LNCaP clone FGC (cell line): ENCODE data around the gene PRELID3B.

Experiments
- DNase-seq: peaks from one replicate; pipeline ENCODE4 v3.0.0-alpha.2; 2011; ENCODE audit warnings: low read depth
- H3K4me3 ChIP-seq: 2 replicates; pipeline ENCODE4 v1.5.1; 2011; ENCODE audit warnings: mild to moderate bottlenecking, low read depth, low read length, control low read depth
- TF ChIP-seq, protein P1 (sequence below): IDR thresholded peaks from 2 replicates; pipeline ENCODE4 v1.5.1; 2012; ENCODE audit warnings: mild to moderate bottlenecking; ENCODE audit not compliant: control insufficient read depth, insufficient read depth; ENCODE audit errors: extremely low read depth

PRELID3B gene

DNA sequence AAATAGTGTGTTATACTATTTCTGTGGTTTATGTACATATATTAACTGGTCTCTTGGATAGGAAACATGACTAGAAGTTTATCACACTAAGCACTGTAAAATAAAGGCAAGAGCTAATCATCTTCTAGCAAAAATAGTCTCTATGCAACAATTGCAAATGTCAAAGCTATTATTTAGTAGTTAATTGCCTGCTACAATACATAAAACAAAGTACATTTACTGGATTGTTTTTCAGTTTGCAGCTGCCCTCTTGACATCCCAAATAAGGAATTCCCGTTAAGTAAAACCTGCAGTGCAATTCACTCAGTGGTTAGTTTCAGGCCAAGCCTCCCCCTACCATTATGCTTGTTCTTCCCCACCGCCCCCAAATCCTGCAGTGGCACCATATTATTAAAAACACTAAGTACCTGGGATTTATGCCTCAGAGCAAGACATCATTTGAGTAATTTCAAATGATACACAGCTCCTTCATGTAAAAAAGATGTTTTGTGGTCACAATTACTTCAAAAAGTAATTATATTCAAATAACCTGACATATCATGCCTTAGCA lies 8.9 kb downstream of the PRELID3B start:
- no peak overlapping the region for H3K4me3 ChIP-seq
- TF ChIP-seq, protein P1, sequence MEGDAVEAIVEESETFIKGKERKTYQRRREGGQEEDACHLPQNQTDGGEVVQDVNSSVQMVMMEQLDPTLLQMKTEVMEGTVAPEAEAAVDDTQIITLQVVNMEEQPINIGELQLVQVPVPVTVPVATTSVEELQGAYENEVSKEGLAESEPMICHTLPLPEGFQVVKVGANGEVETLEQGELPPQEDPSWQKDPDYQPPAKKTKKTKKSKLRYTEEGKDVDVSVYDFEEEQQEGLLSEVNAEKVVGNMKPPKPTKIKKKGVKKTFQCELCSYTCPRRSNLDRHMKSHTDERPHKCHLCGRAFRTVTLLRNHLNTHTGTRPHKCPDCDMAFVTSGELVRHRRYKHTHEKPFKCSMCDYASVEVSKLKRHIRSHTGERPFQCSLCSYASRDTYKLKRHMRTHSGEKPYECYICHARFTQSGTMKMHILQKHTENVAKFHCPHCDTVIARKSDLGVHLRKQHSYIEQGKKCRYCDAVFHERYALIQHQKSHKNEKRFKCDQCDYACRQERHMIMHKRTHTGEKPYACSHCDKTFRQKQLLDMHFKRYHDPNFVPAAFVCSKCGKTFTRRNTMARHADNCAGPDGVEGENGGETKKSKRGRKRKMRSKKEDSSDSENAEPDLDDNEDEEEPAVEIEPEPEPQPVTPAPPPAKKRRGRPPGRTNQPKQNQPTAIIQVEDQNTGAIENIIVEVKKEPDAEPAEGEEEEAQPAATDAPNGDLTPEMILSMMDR, result no peak
- no peak for DNase-seq

DNA sequence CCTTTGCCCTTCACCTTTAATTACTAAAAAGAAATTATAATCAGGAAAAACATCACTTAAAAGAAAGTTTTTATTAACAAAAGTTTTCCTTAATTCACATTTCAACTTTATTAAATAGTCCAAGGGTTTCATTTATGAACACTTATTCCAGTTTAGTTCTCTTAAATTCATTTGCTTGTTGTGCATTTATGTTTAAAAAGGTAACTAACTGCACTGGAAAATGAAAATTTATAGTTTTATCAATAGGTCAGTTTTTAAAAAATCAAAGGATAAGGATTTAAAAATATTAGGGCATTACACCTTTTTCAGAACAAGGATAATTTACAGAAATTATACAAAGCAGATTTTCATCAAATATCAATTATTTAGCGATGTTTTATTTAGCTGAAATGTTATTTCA lies 9.5 kb downstream of the PRELID3B start:
- H3K4me3 ChIP-seq, result peak overlapping the region; percentile 80
- TF ChIP-seq, protein P1, result no peak
- DNase-seq, result no peak

DNA sequence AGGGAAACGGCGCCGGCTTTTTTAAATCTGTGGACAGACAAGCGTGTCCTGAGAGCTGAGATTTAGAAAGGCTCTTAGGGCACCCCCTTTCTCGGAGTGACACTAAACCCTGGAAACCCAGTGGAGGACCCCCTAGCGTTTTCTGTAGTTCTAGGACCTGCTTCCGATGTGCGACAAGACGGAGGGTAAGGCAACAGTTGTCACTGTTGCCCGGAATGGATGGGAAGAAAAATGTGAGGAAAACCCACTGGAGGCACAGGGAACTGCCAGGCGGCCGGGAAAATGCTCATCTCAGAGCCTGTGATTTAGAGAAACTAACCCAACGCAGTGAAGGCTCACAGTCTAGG lies 9.9 kb downstream of the PRELID3B start:
- TF ChIP-seq, protein P1, result 0 out of 2 replicates have a peak, but pooled peaks have one; percentile 5
- DNase-seq, result no peak

DNA sequence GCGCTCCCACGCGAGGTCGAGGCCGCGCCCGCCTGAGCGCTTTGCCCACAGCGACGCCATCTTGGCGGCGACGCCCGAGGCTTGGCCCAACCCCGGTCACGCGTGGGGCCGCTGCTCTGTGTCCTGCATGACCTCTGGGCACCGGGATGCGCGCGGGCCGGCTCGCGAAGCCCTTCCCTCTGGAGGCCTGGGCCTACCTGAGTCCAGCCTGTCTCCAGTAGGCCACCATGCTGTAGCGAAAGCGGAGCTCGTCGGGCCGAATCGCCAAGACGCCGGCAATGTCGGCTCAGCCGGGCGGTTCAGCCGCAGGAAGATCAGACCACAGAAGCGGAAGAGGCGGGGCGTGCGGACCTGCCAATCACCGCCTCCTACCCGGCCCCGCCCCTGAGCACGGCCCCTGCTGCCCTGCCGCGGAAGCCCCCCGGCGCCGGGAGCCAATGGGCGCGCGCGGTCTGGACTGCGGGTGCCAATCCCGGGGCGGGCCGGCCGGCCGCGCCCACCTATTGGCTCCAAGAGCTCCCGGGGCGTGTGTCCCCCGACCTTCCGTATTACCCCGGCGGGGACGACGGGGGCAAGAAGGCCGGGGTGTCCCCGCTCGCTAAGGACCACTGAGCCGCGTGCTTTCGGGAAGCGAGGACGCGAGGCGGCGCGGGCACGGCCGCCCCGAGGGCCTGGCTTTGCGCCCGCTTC lies 10.4 kb downstream of the PRELID3B start, which contains the start of gene ATP5F1E:
Gene ATP5F1E, minus strand, starts transcription at position 313 of the 690 bp plus-strand sequence. Its CDS starts 84 bp downstream, at position 229.
- DNase-seq, result peak; percentile 62
- TF ChIP-seq, protein P1, result no peak

More for the DNA sequence above, 9.9 kb downstream of the PRELID3B start:
- peak overlapping the region; percentile 80 for H3K4me3 ChIP-seq

DNA sequence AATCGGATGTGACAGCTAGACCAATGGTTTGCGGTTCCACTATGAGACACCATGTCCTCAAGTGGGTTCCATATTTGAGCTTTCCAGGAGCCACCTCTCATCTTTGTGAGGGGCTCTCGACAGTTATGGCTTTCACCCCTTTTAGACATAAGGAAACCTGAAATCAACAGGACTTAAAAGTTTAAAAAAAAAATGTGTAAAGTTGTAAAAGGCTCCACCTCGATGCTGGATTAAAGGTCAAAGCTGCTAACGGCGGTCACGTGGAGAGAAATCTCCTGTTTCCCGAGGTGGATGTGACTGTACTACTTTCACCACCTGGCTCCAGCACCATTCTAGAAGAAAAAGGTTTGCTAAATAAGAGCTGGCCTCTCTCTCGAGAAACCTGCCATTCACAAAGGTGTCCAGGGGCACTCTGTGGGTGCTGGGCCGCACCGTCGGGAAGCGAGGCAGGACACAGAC lies 11.0 kb downstream of the PRELID3B start:
- no peak for DNase-seq
- TF ChIP-seq, protein P1, result no peak
- peak overlapping the region; percentile 80 for H3K4me3 ChIP-seq

More for the DNA sequence above, 10.4 kb downstream of the PRELID3B start, which contains the start of gene ATP5F1E:
- peak within 1 kb of the TSS; percentile 80 for H3K4me3 ChIP-seq

DNA sequence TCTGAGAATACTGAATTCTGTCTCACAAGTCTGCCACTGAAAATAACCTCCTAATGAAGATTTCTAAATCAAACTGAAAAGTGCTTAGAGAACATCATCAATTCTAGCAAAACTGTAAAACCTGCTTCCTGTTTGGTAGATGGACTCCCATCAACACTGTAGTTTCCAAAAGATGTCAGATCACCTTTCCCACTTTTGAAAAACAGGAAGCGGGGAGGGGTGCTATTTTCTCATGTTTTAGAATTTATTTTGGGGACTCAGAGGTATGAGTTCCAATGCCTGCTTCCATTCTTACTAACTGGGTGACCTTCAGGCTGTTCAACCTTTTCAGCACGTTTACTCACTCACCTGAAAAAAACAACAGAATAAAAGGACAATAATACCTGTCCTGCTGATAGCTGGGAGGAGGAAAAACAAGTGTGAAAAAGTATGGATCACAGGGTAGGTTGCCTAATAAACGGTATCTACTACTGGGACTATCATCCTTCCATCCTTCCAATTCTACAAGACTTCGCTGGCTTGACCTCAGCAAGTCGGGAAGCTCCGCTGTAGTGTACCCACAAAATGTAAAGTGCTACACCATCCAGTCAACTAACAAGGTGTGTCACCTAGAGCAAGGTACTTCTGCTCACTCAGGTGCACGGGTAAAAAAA lies 11.5 kb downstream of the PRELID3B start:
- DNase-seq, result no peak
- peak overlapping the region; percentile 80 for H3K4me3 ChIP-seq
- TF ChIP-seq, protein P1, result no peak
